Activated T-cell treated with anti-CD3 and anti-CD28 coated beads, Interleukin-2, amount 50 U/mL, for 24 hours (primary cell): Measurements from ENCODE around the gene MAP3K12.
A peak's percentile ranks its signal among the peaks of the same experiment; 100 is the strongest.

ENCODE experiments used
- DNase-seq: peaks from one replicate; pipeline ENCODE4 v3.0.0-alpha.2; 2020
- H3K27ac Mint-ChIP-seq: 2 replicates; pipeline ENCODE4 v1.8.0; 2020; ENCODE audit warnings: mild to moderate bottlenecking, mixed read lengths
- H3K27me3 Mint-ChIP-seq: 2 replicates; pipeline ENCODE4 v1.8.0; 2020; ENCODE audit warnings: mixed read lengths
- H3K36me3 Mint-ChIP-seq: 2 replicates; pipeline ENCODE4 v1.8.0; 2020; ENCODE audit warnings: low read depth, mixed read lengths
- H3K4me1 Mint-ChIP-seq: 2 replicates; pipeline ENCODE4 v1.8.0; 2020; ENCODE audit warnings: low read depth, mixed read lengths
- H3K4me3 Mint-ChIP-seq: 2 replicates; pipeline ENCODE4 v1.8.0; 2020; ENCODE audit warnings: mild to moderate bottlenecking, moderate library complexity, mixed read lengths
- H3K9me3 Mint-ChIP-seq: 2 replicates; pipeline ENCODE4 v1.8.0; 2020; ENCODE audit warnings: mixed read lengths

MAP3K12 gene

DNA sequence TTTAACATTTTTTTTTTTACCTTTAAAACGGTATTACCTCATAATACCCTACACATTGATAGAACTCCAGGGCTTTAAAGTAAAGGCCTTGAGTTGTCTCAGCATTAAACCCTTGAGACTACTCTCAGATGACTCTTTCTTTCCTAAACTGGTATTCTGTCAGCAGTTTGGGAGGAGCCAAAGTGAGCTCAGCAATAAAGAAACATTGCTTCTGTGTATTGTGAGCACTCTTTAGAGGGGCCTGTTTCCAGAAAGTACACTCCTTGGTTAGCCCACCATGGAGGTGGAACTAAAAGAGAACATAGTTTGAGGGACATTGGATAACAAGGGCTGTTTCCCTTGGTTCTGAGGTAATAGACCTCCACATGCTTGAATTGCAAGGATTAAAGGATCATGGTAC is 20.4 kb downstream of the MAP3K12 start:
- no peaks in the 10 kb centered on the region for H3K9me3 Mint-ChIP-seq
- H3K4me1 Mint-ChIP-seq = peaks cover 49% of the 10 kb centered on the region
- H3K27ac Mint-ChIP-seq = peak overlapping the region; percentile 80
- DNase-seq = no peak
- peaks cover 92% of the 10 kb centered on the region for H3K36me3 Mint-ChIP-seq
- H3K27me3 Mint-ChIP-seq = no peaks in the 10 kb centered on the region
- H3K4me3 Mint-ChIP-seq = no peak overlapping the region

DNA sequence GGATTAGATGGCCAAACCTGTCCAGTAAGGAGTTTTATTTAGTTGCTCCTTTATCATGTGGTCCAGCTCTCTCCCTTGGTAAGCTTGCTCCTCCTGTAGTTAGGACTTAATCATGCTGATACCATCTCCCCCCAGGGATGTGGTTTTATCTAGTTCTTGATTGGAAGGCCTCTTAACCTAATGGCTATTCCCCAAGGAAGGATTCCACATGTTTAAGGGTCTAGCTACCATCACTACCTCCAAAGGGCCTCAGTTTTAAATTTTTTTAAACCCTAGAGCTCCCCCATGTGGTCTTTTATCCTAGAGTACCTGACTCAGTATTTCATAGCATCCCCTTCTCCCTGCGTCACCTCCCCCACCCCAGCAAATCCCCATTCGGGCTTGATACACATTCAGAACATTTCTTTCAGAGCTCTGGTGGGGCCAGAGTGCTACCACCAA is 22.5 kb downstream of the MAP3K12 start:
- Mint-ChIP-seq H3K27me3 (no peaks in the 10 kb centered on the region), H3K4me1 (peaks cover 65% of the 10 kb centered on the region), H3K27ac (peak overlapping the region; percentile 83), H3K9me3 (no peaks in the 10 kb centered on the region), H3K36me3 (peaks cover 96% of the 10 kb centered on the region), H3K4me3 (no peak overlapping the region)
- DNase-seq = no peak

DNA sequence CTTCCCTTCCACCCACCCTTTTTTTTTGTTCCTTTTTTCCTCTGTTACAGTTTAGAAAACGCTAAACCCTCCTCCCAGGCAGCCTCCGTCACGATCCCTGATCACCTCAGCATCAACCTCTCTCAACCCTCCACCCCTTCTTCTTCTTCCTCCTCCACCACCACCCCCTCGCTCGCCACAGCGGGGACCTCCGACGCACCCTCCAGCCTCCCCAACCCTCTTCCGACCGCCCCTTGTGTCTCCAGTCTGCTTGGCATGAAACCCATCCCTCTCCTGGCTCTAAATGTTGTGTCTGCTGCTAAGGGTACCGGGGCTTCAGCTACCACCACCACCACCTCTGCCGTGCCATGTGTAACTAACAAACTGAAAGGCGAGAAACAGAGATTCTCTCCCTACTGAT is 24.4 kb downstream of the MAP3K12 start:
- Mint-ChIP-seq H3K36me3 (peaks cover 98% of the 10 kb centered on the region), H3K4me1 (peaks cover 75% of the 10 kb centered on the region)

DNA sequence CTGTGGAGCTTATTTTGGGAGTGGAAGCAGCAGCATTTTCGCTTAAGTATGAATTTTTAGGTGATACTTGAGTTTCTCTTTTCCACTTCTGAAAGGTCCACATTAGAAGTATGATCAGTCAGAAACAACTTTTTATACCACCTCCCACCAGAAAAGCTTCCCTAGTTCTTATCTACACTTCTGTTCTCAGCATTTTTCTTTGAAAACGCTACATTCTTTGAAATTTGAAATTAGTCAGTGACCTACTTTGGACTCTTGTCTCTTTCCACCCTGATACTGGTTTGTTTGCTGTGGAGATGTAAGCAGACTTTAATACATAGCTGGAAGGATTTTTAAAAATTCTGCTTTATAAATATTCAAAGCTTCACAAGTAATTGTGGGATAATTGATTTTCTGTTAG is 25.2 kb downstream of the MAP3K12 start:
- DNase-seq = no peak
- Mint-ChIP-seq H3K9me3 (no peaks in the 10 kb centered on the region), H3K27ac (peak overlapping the region; percentile 93), H3K27me3 (no peaks in the 10 kb centered on the region), H3K4me3 (peak overlapping the region; percentile 46), H3K4me1 (peaks cover 72% of the 10 kb centered on the region), H3K36me3 (peaks cover 98% of the 10 kb centered on the region)

More for the DNA sequence above, 24.4 kb downstream of the MAP3K12 start:
- Mint-ChIP-seq H3K27ac (peak overlapping the region; percentile 93), H3K9me3 (no peaks in the 10 kb centered on the region), H3K27me3 (no peaks in the 10 kb centered on the region), H3K4me3 (peak overlapping the region; percentile 46)
- no peak for DNase-seq

DNA sequence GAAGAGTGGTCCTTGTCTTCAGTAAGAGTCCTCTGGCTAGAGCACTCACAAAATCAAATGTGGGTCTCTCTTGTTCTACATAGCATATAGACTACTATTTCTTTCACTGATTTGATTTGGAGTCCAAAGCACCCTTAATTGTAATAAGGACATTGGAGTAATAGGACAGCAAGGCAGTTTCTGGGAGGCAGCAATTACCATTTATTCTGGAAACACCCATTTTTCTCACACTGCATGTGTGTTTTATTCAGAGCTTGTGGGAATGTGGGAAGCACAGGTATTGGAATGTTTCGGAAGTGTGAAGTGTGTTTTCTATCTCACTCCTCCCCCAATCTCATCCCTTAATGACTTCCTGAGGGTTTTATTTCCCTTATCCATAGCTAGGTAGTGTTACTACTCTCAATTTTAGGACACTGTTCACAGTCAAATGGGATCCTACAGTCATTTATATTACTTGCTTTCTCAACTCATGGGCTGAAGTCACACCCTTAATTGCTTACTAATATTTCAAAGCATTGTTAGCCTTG is 27.1 kb downstream of the MAP3K12 start:
- Mint-ChIP-seq H3K4me1 (peaks cover 67% of the 10 kb centered on the region), H3K9me3 (no peaks in the 10 kb centered on the region), H3K4me3 (no peak overlapping the region), H3K36me3 (peaks cover 99% of the 10 kb centered on the region), H3K27ac (peak overlapping the region; percentile 93), H3K27me3 (no peaks in the 10 kb centered on the region)
- DNase-seq = no peak

DNA sequence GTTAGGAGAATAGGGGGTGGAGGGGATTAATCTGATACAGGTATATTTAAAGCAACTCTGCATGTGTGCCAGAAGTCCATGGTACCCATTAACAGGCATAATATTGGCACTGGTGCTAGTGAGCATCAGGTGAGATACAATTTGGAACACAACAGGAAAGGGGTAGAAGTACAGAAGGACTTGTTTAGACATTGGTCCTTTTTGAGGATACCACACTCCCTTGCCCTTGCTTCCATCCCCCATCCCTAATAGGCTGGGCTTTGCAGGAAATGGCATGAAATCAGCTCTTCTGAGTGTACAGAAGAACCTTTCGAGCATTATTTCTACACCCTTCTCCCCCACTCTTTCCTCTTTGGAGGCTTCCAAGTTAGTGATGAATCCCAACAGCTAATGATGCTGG is 31.0 kb downstream of the MAP3K12 start:
- Mint-ChIP-seq H3K4me1 (peaks cover 55% of the 10 kb centered on the region), H3K9me3 (no peaks in the 10 kb centered on the region), H3K4me3 (no peak overlapping the region), H3K36me3 (peaks cover 99% of the 10 kb centered on the region), H3K27ac (peak overlapping the region; percentile 73), H3K27me3 (no peaks in the 10 kb centered on the region)
- no peak for DNase-seq

DNA sequence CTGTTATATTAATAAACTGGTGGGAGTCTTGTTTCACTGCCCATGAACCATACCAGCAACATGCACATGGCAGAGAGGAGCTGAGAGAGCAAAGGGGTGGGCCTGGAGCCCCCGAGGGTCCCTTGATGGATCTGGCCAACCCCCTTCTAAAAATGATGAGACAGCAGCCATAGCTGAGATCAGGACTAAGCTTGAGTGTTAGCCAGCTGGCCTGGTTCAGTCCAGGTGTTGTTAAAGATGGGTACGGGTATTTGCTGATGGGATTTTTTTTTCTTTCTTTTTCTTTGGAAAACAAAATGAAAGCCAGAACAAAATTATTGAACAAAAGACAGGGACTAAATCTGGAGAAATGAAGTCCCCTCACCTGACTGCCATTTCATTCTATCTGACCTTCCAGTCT is 31.4 kb downstream of the MAP3K12 start:
- H3K27me3 Mint-ChIP-seq = no peaks in the 10 kb centered on the region
- no peak for DNase-seq
- H3K9me3 Mint-ChIP-seq = no peaks in the 10 kb centered on the region
- H3K4me3 Mint-ChIP-seq = no peak overlapping the region
- peaks cover 57% of the 10 kb centered on the region for H3K4me1 Mint-ChIP-seq
- peaks cover 99% of the 10 kb centered on the region for H3K36me3 Mint-ChIP-seq
- H3K27ac Mint-ChIP-seq = peak overlapping the region; percentile 73

DNA sequence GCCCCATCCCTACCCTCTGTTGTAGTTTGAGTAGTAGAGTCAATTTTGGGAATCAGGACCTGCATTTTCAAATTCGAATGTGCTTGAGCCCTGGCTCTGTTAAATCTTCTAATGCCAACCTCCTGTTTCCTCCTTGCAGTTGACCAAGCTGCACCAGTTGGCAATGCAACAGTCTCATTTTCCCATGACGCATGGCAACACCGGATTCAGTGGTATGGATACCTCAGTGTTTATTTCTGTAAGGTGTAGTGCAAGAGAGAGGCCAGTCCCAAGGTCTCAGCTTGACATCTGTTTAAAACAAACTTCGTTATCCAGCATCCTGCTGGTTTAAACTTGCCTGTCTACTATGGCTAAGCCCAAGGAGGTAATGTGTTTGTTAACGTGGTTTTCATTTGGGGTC is 32.2 kb downstream of the MAP3K12 start:
- Mint-ChIP-seq H3K4me3 (no peak overlapping the region), H3K27me3 (no peaks in the 10 kb centered on the region)

DNA sequence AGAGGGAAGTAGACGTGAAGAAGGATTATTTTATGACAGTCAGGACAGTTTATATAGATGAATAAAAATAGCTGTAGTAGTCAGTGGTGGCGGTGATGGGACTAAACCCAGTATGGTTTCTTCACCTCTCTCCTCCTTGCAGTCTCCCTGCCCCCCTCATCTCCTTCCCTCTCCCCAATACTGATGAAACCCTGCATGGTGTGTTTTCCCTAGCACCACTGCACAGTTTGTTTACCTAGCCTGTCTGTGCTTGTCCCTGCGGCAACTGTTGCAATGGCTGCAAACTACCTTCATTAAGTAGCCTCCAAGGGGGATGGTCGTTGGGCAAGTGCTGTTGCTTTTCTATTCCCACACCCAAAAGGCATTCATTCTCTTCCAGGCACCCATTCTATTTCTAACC is 32.6 kb downstream of the MAP3K12 start:
- Mint-ChIP-seq H3K9me3 (no peaks in the 10 kb centered on the region), H3K4me3 (no peak overlapping the region), H3K27ac (peak overlapping the region; percentile 56), H3K4me1 (peaks cover 56% of the 10 kb centered on the region), H3K27me3 (no peaks in the 10 kb centered on the region), H3K36me3 (peaks cover 99% of the 10 kb centered on the region)
- DNase-seq = no peak

More for the DNA sequence above, 32.2 kb downstream of the MAP3K12 start:
- no peak for DNase-seq
- peak overlapping the region; percentile 73 for H3K27ac Mint-ChIP-seq
- H3K9me3 Mint-ChIP-seq = no peaks in the 10 kb centered on the region
- peaks cover 99% of the 10 kb centered on the region for H3K36me3 Mint-ChIP-seq
- peaks cover 58% of the 10 kb centered on the region for H3K4me1 Mint-ChIP-seq

DNA sequence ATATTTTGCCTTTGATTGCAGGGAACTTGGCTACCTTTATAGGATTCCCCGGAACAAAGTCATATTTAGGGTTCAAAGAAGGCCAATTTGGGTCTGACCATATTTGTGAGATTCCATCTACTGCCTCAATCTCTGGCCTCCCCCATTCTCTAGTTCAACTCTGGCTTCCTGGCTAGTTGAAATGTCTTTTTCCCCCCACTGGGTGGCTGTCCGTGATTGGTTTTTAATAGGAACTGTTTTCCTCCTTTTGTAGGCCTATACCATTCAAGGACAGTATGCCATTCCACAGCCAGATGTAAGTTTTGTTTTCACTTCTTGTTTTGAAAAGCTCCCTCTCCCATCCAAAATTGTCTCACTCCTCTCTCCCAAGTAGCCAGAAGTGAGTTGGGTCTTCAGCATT is 33.6 kb downstream of the MAP3K12 start:
- no peak overlapping the region for H3K4me3 Mint-ChIP-seq
- peak overlapping the region; percentile 56 for H3K27ac Mint-ChIP-seq
- H3K36me3 Mint-ChIP-seq = peaks cover 99% of the 10 kb centered on the region
- H3K27me3 Mint-ChIP-seq = no peaks in the 10 kb centered on the region
- no peaks in the 10 kb centered on the region for H3K9me3 Mint-ChIP-seq
- peaks cover 57% of the 10 kb centered on the region for H3K4me1 Mint-ChIP-seq
- no peak for DNase-seq

DNA sequence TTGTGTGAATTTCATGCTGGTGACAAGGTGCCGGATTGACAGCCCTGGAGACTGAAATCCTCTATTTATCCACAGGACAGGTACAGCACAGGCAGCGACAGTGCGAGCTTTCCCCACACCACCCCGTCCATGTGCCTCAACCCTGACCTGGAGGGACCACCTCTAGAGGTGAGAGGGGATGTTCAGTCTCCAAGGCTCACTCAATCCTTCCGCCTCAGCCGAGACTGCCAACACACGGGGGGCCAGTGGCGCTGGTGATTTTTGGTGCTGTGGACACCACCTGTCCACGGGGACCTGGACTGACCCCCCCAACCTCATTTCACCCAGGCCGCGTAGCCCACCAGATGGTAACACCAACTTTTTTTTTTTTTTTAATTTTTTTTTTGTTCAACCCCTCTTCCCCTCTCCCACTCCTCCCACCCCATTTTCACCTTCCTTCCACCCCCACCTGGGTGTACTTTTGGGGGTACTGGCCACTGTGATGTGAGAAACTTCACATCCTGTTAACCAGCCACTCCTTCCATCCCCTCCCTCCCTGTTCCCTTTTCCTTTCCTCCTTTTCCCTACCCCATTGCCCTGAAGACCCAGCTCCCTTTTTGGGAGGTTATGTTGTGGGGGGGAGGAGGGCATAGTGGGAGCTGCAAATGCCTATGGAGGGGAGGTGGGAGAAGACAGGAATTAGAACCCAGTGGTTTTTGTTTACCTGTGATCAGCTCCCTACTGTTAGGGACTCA is 34.4 kb downstream of the MAP3K12 start:
- H3K27ac Mint-ChIP-seq = peak overlapping the region; percentile 78
- peaks cover 100% of the 10 kb centered on the region for H3K36me3 Mint-ChIP-seq
- H3K4me3 Mint-ChIP-seq = no peak overlapping the region
- H3K27me3 Mint-ChIP-seq = no peaks in the 10 kb centered on the region
- H3K4me1 Mint-ChIP-seq = peaks cover 61% of the 10 kb centered on the region
- H3K9me3 Mint-ChIP-seq = no peaks in the 10 kb centered on the region
- DNase-seq = no peak

DNA sequence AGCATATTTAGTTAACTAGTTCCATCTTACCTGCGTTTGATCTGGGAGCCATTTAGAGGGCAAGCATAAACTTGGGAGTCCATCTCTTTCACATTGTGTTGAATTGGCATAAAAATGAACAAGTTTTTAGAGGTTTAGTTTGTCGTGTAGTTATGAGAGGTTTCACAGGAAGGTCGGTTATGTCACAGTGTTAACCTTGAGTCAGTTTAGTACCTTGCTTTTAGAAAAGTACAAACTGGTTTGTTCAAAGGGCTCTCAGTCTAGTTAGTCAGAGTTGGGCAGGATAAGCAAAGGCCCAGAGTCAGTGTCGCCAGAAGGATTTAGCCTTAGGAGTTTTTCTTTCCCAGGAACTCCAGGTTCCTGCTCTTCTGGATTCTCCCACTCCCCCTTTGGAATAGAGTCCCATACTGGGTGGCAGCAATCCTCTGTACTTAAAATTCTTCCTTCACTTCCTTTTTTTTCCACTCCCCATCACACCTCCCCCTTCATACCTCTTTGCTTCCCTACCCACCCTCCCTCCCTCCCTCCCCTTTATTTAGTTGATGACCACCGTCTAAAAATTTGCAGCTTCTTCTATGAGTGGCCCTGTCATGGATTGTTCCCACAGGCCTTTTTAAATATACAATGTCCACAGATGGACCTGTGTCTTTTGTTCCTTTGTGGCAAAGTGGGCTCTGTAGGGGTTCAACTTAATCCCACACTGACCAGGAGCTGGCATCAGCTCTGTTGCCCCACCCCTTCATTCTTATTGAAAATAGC is 35.3 kb downstream of the MAP3K12 start:
- no peaks in the 10 kb centered on the region for H3K9me3 Mint-ChIP-seq
- peak overlapping the region; percentile 78 for H3K27ac Mint-ChIP-seq
- peaks cover 67% of the 10 kb centered on the region for H3K4me1 Mint-ChIP-seq
- H3K27me3 Mint-ChIP-seq = no peaks in the 10 kb centered on the region
- no peak for DNase-seq
- no peak overlapping the region for H3K4me3 Mint-ChIP-seq
- peaks cover 100% of the 10 kb centered on the region for H3K36me3 Mint-ChIP-seq

DNA sequence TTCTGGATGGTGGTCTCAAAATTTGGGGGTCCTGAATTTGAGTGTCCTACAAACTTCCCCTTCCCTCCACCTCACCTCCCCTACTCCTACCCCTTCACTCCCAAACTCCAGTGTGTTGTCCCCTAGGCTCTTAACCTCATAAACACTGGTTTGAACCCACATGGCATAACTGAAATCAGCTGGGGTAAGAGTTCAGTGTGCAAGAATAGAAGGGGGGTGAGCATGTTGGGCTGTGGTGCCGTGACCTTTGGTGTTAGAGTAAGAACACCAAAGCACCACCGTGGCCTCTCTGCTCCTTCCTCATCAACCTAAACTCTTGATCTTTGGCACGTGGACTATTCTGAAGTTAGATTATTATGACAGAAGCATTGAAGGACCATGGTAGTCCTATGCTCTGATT is 36.3 kb downstream of the MAP3K12 start:
- Mint-ChIP-seq H3K36me3 (peaks cover 100% of the 10 kb centered on the region), H3K27me3 (no peaks in the 10 kb centered on the region), H3K4me1 (peaks cover 72% of the 10 kb centered on the region), H3K9me3 (no peaks in the 10 kb centered on the region), H3K27ac (peak overlapping the region; percentile 62), H3K4me3 (no peak overlapping the region)
- DNase-seq = no peak

DNA sequence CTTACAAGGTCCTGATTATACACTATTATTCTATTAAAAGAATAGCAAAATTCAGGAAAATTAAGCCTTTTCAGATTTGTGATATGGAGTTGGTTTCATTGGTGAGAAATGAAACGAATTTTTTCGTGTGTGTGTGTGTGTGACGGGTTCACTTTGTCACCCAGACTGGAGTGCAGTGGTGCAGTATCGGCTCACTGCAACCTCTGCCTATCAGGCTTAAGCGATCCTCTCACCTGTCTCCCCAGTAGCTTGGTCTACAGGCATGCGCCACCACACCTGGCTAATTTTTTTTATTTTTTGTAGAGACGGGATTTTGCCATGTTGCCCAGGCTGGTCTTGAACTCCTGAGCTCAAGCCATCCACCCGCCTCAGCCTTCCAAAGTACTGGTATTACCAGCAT is 37.7 kb downstream of the MAP3K12 start:
- Mint-ChIP-seq H3K27me3 (no peaks in the 10 kb centered on the region), H3K4me3 (no peak overlapping the region), H3K36me3 (peaks cover 98% of the 10 kb centered on the region), H3K9me3 (no peaks in the 10 kb centered on the region), H3K27ac (peak overlapping the region; percentile 29), H3K4me1 (peaks cover 69% of the 10 kb centered on the region)
- no peak for DNase-seq

DNA sequence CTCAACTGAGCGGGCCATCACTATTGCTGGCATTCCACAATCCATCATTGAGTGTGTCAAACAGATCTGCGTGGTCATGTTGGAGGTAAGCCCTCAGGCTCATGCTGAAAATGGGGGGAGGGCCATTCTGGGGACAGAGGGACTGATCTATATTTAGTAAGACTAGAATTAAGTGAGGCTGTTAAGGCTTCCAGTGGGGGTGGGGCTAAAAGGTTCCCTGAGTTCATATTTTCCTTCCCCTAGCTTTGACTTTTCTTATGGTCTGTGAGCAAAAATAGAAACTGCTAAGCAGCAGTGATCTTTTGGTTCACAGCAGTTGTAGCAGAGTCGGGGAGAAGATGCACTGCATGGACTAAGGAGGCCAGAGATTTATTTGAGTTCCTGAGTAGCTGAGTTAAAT is 38.2 kb downstream of the MAP3K12 start:
- DNase-seq = no peak
- peak overlapping the region; percentile 86 for H3K27ac Mint-ChIP-seq
- peaks cover 98% of the 10 kb centered on the region for H3K36me3 Mint-ChIP-seq
- H3K4me1 Mint-ChIP-seq = peaks cover 66% of the 10 kb centered on the region
- H3K4me3 Mint-ChIP-seq = no peak overlapping the region
- H3K9me3 Mint-ChIP-seq = no peaks in the 10 kb centered on the region
- H3K27me3 Mint-ChIP-seq = no peaks in the 10 kb centered on the region
